GM18909 (cell line): Measurements from ENCODE around the gene GNB1.
"Not testable (repeated sequence)": the region's sequence is repeated elsewhere in the genome, so short reads cannot be mapped to it uniquely, and the experiment has no call there.

Experiments used
- ATAC-seq: cut with Tn5 transposase; IDR thresholded peaks from one replicate; pipeline ENCODE4 v1.9.1; 2021; ENCODE audit warnings: mild to moderate bottlenecking; ENCODE audit not compliant: unreplicated experiment, poor library complexity

GNB1 gene

DNA sequence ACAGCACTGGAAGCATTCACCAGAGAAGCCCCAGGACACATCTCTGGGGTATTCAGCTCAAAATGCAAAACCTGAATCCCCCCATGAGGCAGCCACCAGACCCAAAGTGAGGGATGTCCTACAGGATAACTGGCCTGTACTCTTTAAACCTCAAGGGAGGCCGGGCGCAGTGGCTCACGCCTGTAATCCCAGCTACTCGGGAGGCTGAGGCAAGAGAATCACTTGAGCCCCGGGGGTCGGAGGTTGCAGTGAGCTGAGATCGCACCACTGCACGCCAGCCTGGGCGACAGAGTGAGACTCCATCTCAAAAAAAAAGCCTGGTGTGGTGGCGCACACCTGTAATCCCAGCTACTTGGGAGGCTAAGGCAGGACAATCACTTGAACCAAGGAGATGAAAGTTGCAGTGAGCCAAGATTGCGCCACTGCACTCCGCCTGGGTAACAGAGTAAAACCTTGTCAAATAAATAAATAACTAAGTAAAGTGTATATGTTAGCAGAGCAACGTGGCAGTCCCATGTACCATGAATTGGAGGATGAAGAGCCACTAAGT, 29.1 kb downstream of the GNB1 start:
- not testable (repeated sequence) for ATAC-seq

DNA sequence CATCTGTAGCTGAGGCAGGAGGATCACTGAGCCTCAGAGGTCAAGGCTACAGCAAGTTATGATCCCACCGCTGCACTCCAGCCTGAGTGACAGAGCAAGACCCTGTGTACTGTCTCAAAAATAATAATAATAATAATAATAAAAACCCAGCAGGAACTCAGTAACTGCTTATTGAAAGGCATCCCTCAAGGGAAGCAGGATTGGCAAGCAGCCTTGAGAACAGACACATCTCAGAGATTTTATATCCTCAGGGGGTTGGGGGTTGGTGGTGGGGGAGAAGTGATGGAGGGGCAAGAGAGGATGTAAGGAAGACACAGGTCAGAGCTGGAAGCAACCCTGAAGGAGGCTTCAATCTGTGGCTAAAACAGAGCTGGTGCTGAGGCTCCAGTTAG, 29.6 kb downstream of the GNB1 start:
- ATAC-seq: no peak

DNA sequence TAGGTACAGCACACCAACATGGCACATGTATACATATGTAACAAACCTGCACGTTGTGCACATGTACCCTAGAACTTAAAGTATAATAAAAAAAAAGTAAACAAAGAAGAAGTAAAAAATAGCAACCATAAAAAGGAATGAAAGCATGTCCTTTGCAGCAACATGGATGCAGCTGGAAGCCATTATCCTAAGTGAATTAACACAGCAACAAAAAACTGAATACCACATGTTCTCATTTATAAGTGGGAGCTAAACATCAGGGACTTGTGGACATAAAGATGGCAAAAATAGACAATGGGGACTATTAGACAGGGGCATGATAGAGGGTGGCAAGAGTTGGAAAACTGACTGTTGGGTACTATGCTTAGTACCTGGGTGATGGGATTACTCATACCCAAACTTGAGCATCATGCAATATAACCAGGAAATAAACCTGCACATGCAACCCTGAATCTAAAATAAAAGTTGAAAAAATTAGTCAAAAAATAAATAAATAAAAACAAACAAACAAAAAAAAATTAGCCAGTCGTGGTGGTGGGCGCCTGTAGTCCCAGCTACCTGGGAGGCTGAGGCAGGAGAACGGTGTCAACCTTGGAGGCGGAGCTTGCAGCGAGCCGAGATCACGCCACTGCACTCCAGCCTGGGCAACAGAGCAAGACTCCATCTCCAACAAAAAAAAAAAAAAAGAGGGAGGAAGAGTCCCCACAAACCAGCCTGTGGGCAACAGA, 30.8 kb downstream of the GNB1 start:
- not testable (repeated sequence) for ATAC-seq

DNA sequence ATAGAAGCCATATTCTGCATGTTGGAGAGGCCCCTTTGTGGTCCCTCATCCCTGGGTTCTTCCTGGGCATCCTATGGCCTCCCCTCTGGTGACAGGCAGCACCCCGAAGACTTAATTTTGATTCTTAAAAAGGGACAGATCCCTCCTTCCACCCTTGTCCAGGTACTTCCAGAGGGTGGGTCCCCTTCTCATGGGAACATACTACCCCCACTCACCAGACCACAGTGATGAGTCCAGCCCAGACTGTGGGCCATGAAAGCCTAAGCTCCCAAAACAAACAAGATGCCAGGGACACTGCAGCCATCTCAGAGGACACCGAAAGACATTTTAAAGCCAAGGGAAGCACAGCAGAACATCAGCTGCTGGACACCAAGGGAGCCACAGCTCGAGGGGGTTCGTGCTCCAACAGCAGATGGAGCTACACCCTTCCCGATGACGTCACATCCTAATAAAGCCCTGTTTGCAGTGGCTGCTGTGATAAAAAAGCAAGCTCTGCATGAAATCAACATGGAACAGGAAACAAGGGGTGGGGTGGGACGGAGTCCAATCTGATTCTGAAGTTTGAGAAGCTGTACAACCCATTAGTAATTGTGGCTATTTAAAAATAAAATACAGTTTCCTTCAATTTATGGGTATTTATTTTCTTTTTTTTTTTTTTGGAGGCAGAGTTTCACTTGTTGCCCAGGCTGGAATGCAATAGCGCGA, 32.4 kb downstream of the GNB1 start:
- no peak for ATAC-seq

DNA sequence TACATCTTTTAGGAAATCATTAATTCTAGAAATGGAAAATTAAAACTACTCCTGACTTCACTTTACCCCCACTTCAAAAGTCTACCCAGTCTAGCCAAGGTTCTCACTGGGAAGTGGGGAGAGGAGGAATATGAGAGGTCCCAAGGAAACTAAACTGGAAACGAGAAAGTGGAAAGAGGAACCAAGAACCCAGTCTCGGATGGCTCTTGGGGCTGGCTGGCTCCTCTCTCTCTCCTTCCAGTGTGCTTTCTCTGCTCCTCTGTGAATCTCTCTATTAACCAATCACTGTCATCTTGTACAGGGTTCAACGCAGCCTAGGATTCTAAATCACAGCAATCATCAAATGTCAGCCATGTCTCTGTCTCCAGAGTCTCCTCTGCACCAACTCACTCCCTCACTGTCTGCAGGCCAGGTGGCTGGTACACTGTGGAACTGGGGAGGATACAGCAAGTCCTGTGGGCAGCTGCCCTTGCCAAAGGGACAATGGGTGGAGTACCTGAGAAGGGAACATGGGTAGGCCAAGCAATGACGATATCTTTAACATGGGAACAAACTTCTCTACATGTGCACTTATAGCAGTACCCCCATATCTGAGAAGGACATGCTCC, 33.7 kb downstream of the GNB1 start:
- no peak for ATAC-seq

DNA sequence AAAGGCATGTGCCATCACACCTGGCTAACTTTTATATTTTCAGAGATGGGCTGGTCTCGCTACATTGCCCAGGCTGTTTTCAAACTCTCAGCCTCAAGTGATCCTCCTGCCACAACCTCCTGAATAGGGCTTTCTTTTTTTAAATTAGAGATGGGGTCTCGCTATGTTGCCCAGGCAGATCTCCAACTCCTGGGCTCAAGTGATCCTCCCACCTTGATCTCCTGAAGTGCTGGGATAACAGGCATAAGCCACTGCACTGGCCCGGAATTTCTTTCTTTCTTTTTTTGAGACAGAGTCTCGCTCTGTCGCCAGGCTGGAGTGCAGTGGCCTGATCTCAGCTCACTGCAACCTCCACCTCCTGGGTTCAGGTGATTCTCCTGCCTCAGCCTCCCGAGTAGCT, 34.7 kb downstream of the GNB1 start:
- ATAC-seq: not testable (repeated sequence)

DNA sequence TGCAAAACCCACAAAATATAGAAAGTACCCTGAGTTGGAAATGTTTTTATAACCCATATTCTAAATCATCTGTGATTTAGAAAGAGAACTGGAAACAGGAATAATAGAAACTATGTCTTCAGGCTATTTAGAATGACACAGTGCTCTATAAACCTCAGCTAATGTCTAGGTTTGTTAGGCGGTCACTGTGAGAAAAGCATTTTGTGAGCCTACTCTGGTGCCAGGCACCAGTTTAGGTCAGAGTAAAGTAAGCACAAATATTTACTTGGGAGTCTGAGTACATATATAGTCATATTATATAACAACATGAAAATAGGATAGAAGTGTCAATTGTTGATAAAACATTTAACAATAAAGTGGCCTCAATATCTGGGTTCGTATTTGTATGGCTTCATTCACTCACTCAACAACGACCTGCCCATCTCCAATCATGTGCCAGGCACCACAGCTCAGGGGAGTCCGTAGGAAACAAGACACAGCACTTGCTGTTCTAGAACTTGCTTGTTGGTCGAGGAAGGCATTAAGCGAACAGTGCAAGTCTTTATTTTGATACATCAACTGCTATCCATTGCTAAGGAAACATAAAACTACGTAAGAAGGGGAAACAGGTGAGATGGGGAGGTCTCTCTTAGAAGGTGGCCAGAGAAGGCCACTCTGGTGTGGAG, 37.2 kb downstream of the GNB1 start:
- no peak for ATAC-seq

DNA sequence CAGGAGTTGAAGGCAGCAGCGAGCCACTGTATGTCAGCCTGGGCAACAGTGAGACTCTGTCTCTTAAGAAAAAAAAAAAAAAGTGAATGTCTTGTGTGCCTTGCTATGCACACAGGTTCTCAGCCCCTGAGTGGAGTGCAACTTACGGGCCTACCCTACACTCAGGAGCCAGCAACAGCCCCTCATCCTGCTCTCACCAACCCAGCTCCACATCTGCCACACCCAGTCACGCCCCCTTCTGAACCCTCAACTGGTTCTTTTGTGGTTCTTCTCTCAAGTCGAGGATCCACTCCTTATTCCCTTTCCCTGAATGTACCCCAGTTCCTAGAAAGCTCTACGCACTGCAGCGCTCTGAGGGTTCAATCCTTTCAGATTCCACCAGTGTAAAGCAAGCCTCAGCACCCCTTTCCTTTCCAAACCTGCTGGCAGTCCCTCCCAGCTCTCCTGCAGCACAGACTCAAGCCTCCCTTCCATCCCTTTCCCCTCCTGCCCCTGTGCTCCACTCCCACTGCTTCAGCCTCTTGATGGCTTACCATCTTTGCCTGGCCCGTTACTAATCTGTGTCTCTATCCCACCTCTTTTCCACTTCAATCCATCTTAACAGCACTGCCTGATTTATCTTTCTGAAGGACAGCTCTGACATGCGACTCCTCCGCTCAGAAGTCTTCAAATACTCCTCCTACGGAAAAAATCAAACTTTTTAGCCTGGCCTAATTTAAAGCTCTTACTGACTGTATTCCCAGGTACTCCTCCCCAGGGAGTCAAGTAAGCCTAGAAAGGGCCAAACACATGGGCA, 38.1 kb downstream of the GNB1 start:
- no peak for ATAC-seq

DNA sequence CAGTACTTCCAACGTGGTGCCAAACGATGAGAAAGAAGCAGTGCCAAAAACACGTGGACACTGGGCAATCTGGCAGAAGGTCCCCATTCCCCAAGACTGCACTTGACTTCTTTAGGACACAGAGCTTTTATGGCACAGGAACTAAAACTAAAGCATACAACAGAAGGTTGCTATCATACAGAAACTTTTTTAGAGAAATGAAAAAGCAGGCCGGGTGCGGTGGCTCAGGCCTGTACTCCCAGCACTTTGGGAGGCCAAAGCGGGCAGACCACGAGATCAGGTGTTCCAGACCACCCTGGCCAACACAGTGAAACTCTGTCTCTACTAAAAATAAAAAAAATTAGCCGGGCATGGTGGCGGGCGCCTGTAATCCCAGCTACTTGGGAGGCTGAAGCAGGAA, 43.0 kb downstream of the GNB1 start:
- no peak for ATAC-seq

DNA sequence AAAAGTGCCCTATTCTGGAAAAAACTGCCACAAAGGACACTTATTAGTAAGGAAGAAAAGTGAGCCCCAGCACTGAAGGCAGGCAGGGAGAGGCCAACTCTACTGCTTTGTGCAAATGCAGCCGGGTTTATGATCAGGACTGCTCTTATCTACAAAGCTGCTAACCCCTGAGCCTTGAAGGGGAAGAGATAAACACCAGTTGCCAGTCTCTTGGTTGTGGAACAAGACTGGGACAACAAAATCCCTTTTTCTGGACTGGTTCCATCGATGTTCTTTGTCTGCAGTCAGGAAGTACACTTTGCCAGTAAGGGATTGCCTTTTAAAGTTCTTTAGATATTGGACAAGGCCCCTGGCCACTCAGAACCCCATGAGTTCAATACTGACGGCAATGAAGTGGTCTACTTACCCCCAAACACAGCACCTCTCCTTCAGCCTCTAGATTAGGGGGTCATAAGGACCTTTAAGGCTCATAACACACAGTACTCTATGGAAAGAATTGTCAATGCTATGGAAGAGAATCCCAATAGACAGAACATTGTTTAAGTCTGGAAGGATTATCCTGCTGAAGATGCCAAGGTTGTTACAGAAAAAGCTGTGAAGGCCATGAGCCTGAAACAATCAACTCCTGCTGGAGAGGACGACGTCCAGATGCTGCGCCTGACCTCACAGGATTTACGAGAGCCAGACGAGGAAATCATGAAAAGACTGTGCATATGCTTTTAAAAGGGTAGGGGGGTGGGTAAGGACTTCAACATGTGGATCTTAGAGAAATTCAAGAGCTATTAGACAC, 43.6 kb downstream of the GNB1 start:
- ATAC-seq: no peak

DNA sequence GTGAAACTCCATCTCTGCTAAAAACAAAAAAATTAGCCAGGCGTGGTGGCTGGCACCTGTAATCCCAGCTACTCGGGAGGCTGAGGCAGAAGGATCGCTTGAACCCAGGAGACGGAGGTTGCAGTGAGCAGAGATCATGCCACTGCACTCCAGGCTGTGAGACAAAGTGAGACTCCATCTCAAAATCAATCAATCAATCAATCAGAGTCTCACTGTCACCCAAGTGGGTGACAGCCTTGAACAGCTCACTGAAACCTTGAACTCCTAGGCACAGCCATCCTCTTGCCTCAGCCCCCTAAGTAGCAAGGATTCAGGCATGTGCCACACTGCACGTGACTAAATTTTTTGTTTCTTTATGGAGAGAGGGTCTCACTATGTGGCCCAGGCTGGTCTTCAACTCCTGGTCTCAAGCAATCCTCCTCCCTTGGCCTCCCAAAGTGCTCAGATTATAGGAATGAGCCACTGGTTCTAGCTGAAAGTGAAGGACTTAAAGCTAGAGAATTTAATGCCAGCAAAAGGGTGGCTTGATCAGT, 44.4 kb downstream of the GNB1 start:
- no peak for ATAC-seq

DNA sequence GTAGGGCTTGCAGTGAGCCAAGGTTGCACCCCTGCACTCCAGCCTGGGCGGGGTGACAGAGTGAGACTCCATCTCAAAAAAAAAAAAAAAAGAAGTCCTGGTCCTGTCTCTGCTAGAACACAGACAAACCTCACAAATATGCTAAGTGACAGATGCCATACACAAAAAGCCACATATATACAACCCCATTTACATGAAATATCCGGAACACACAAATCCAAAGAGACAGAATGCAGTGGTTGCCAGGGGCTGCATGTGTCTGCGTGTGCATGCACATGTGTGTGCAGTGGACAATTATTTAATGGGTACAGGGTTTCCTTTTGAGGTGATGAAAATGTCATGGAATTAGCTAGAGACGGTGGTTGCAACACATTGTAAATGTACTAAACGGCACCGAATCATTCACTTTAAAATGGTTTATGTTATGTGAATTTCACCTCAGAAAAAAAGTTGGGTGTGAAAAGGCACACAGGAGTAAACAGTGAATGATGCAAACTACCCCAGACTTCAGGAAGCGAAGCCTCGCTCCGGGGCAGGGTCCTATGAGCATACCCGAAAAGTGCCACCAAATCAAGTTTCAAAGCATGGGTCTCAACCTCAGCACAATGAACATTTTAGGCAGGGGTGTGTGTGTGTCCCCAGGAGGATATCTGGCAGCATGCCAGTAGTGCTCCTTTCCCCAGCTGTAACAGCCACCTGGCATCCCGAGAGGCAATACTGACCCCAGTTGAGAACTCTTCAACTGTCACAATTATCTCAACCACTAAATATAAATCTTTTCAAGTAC, 48.3 kb downstream of the GNB1 start:
- no peak for ATAC-seq

DNA sequence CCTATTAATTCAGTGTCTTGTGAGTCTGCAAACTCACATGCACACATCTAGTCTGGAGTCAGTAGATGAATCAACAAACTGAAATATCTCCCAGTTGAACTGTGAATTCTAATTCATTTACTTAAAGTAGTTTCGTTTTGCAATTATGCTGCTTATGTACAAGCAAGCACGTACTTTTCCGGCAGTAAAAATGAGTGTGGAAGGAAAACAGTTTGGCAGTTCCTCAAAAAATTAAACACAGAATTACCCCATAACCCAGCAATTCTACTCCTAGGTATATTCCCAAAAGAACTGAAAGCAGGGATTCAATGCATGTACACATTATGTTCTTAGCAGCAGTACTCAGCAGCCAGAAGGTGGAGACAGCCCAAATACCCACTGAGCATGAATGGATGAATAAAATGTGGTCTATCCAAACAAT, 49.3 kb downstream of the GNB1 start:
- ATAC-seq: no peak

DNA sequence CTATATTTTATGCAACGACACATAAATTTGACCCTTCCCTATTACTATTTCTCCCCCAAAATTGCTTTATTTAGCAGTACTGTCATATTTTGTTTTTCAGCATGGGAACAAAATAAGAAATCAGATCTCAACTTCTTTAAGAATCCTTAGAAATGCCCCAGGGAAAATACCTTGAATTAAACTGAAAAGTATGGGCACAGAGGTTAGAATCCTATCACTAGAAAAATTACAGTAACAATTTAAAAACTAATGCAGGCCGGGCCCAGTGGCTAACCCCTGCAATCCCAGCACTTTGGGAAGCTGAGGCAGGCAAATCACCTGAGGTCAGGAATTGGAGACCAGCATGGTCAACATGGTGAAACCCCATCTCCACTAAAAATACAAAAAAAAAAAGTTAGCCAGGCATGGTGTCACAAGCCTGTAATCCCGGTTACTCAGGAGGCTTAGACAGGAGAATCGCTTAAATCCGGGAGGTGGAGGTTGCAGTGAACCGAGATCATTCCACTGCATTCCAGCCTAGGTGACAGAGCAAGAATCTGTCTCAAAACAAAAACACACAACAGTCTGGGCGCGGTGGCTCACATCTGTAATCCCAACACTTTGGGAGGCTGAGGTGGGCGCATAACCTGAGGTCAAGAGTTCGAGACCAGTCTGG, 51.4 kb downstream of the GNB1 start:
- ATAC-seq: no peak

DNA sequence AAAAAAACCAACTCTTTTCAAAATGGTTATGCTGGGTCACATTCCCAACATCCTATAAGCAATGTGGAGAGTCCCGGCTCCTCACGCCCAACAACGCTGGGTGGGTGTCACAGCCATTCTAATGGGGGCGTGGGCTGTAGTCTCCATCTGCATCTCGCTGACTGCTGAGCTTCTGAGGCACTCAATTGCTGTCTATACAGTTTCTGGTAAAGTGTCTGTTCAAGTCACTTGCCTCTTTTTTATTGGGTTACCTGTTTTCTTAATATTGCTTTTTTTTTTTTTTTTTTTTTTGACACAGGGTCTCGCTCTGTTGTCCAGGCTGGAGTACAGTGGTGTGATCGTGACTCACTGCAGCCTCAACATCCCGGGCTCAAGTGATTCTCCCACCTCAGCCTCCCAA, 54.8 kb downstream of the GNB1 start:
- no peak for ATAC-seq

DNA sequence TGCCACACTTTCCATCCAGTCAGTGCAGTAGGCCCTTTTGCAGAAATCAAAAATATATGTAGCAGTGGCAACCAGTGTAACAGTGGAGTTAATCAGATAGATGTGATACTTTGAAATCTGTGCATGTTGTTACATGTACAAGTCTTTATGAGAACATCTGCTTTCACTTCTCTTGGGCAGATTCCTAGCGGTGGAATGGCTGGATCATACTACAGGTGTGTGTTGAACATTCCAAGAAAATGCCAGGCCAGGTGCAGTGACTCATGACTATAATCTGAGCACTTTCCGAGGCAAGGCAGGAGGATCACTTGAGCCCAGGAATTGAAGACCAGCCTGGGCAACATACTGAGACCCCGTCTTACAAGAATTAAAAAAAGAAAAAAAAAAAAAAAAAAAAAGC, 55.3 kb downstream of the GNB1 start:
- ATAC-seq: no peak

DNA sequence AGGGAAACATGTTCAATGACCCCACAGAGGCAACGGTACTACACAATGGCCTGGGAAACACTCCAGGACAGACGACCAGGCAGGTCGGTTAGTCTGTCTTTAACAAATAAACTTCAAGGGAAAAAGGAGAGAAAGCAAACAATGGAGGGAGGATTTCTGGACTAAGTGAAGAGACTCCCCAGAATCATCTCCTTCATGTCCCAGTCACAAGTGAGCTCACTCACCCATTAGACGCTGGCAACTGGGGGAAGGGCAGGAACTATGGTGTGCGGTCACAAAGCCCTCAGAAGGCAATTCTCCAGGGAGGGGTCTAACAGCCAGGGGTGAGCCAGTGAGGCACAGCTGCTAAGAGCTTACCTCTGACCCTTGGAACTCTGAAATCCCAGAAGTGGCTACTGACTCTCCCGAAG, 57.0 kb downstream of the GNB1 start:
- ATAC-seq: no peak

DNA sequence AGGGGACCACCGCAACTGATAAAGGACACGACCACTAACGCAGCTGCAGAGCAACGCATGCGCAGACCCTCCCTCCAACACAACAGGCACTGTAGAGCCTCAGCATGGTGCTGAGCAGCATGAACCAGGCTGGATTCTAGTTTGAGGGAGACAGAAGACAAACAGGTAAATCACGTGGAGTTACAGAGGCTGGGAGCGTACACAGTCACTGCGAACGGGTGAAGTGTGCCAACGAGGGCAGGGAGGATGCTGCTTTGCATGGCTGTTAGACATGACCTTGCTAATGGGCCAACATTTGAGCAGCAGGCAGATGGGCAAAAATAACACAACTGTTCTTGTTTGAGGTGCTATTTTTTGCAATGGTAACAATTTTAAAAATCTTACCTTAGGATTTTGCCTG, 57.4 kb downstream of the GNB1 start:
- ATAC-seq: no peak
